HEK293 (cell line): ENCODE results near the gene FYB1.

Experiments used
- PRDM1 ChIP-seq: fragments of 450-650 bp; formaldehyde crosslinking; IDR thresholded peaks from 2 replicates; pipeline ENCODE4; 2016; ENCODE audit warnings: missing biosample characterization, missing genetic modification characterization
- ZFP37 ChIP-seq: fragments of 450-650 bp; formaldehyde crosslinking; IDR thresholded peaks from 2 replicates; pipeline ENCODE4 v1.5.1; 2016; ENCODE audit warnings: missing biosample characterization, missing genetic modification characterization
- ZNF121 ChIP-seq: fragments of 450-650 bp; formaldehyde crosslinking; IDR thresholded peaks from 2 replicates; pipeline ENCODE4 v1.5.1; 2016; ENCODE audit warnings: missing biosample characterization, missing genetic modification characterization
- ZNF274 ChIP-seq, 2 experiments: fragments of 200-500 bp in 1 of 2; fragments of 450-650 bp in 1 of 2; sonication (Bioruptor generic) in 1 of 2; formaldehyde crosslinking in 1 of 2; IDR thresholded peaks; 2 replicates each; pipeline versions ENCODE4 v1.5.1 to v1.6.1; 2014 to 2016; ENCODE audit warnings: borderline replicate concordance in 1 of 2, inconsistent platforms in 1 of 2, low read length in 1 of 2, missing biosample characterization in 1 of 2, missing genetic modification characterization in 1 of 2
- ZNF677 ChIP-seq: fragments of 450-650 bp; IDR thresholded peaks from 2 replicates; pipeline ENCODE4 v1.5.0; 2018; ENCODE audit warnings: missing biosample characterization, mild to moderate bottlenecking, missing genetic modification characterization, moderate library complexity
- ZNF701 ChIP-seq: fragments of 450-650 bp; formaldehyde crosslinking; IDR thresholded peaks from 2 replicates; pipeline ENCODE4 v1.5.1; 2016; ENCODE audit warnings: missing biosample characterization, missing genetic modification characterization
- ZNF777 ChIP-seq: fragments of 450-650 bp; formaldehyde crosslinking; IDR thresholded peaks from 2 replicates; pipeline ENCODE4 v1.5.1; 2017; ENCODE audit warnings: missing biosample characterization, missing genetic modification characterization, borderline replicate concordance
- TF ChIP-seq, protein P1 (sequence below): fragments of 450-650 bp; formaldehyde crosslinking; IDR thresholded peaks from 2 replicates; pipeline ENCODE4 v1.5.1; 2016; ENCODE audit warnings: missing biosample characterization, missing genetic modification characterization

DNA sequence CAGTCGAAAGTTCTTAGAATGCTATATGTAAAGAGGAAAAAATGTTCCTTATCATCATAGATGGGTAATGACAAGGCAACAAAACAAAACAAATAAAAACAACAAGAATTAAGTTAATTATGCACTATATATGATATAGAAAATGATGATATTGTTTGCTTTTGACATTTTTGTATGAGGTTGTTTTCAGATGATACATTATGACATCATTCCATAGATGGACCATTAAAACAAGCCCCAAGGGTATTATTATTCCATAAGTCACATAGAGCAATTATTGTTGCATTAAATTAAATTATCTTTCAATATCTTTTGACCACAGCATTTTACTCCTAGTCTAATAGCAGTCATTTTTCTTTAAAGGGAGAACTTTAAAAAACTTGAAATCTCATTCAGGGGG is 88.6 kb downstream of the FYB1 start:
- TF ChIP-seq ZNF121 = no peak
- no peak for TF ChIP-seq PRDM1 (tag by site-specific recombination)
- no peak for TF ChIP-seq ZNF677 (tag by site-specific recombination)
- TF ChIP-seq, protein P1, sequence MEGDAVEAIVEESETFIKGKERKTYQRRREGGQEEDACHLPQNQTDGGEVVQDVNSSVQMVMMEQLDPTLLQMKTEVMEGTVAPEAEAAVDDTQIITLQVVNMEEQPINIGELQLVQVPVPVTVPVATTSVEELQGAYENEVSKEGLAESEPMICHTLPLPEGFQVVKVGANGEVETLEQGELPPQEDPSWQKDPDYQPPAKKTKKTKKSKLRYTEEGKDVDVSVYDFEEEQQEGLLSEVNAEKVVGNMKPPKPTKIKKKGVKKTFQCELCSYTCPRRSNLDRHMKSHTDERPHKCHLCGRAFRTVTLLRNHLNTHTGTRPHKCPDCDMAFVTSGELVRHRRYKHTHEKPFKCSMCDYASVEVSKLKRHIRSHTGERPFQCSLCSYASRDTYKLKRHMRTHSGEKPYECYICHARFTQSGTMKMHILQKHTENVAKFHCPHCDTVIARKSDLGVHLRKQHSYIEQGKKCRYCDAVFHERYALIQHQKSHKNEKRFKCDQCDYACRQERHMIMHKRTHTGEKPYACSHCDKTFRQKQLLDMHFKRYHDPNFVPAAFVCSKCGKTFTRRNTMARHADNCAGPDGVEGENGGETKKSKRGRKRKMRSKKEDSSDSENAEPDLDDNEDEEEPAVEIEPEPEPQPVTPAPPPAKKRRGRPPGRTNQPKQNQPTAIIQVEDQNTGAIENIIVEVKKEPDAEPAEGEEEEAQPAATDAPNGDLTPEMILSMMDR (tag by site-specific recombination) = no peak
- no peak for TF ChIP-seq ZNF274 (IDR thresholded peaks at IDR 0.05; ENCODE audit: low read length)
- no peak for TF ChIP-seq ZNF274 (tag by site-specific recombination; IDR thresholded peaks at IDR 0.05; ENCODE audit: borderline replicate concordance)
- no peak for TF ChIP-seq ZFP37 (tag by site-specific recombination)
- TF ChIP-seq ZNF777 (tag by site-specific recombination) = no peak
- no peak for TF ChIP-seq ZNF701 (tag by site-specific recombination)
